Measurements from ENCODE around the gene CCNI2. TPM values are rescaled to one million over a fixed set of nuclear protein-coding genes. Genes with fewer than 3 reads are reported as not detected.
A peak's percentile ranks its signal among the peaks of the same experiment; 100 is the strongest.

The CCNI2 gene
- total and polyA plus RNA-seq, 3 donors from 2014 or later = 1.1 to 4.5 (median 2.7) TPM

- no peaks in the 10 kb centered on the region for H3K4me1 ChIP-seq
- H3K4me3 ChIP-seq = no peak overlapping the region
- no peak overlapping the region for H3K27ac ChIP-seq
- H3K27me3 ChIP-seq = no peaks in the 10 kb centered on the region
- DNase-seq = peak; percentile 8
- WGBS, 2 donors = 96 to 98% methylated on average over 21 of the region's 21 CpGs
- H3K9me3 ChIP-seq = no peaks in the 10 kb centered on the region
- TF ChIP-seq POLR2A (IDR thresholded peaks at IDR 0.05) = no peak
- TF ChIP-seq CTCF (IDR thresholded peaks at IDR 0.05) = no peak
- intact Hi-C loops (cut with DNase I; ENCODE audit: low total_unique reads) = no loop called here
- no peaks in the 10 kb centered on the region for H3K36me3 ChIP-seq (ENCODE audit: low read depth, missing control alignments)
These were observed 13.5 kb downstream of the CCNI2 start for GRCh38 chr5:132760601-132761317.

GRCh38 chr5:132761321-132762240 is 14.4 kb downstream of the CCNI2 start:
- TF ChIP-seq CTCF (IDR thresholded peaks at IDR 0.05) = no peak
- TF ChIP-seq POLR2A (IDR thresholded peaks at IDR 0.05) = no peak
- intact Hi-C loops (cut with DNase I; ENCODE audit: low total_unique reads) = no loop called here
- H3K36me3 ChIP-seq (ENCODE audit: low read depth, missing control alignments) = no peaks in the 10 kb centered on the region
- peak; percentile 8 for DNase-seq
- H3K9me3 ChIP-seq = no peaks in the 10 kb centered on the region
- 93 to 96% methylated on average over 3 to 22 of the region's 22 CpGs for WGBS, 2 donors
- no peak overlapping the region for H3K4me3 ChIP-seq
- H3K27ac ChIP-seq = no peak overlapping the region
- H3K4me1 ChIP-seq = no peaks in the 10 kb centered on the region
- no peaks in the 10 kb centered on the region for H3K27me3 ChIP-seq

- intact Hi-C loops (cut with DNase I; ENCODE audit: low total_unique reads) = no loop called here
- no peak for TF ChIP-seq POLR2A (IDR thresholded peaks at IDR 0.05)
- no peak for TF ChIP-seq CTCF (IDR thresholded peaks at IDR 0.05)
These were observed 15.2 kb downstream of the CCNI2 start for GRCh38 chr5:132762246-132763000.

GRCh38 chr5:132763181-132764036 is 16.2 kb downstream of the CCNI2 start:
- no peak overlapping the region for H3K4me3 ChIP-seq
- no peak overlapping the region for H3K27ac ChIP-seq
- H3K27me3 ChIP-seq = no peaks in the 10 kb centered on the region
- WGBS, 2 donors = 93 to 94% methylated on average over 17 of the region's 17 CpGs
- intact Hi-C loops (cut with DNase I; ENCODE audit: low total_unique reads) = no loop called here
- DNase-seq = peak; percentile 12
- TF ChIP-seq CTCF (IDR thresholded peaks at IDR 0.05) = no peak
- TF ChIP-seq POLR2A (IDR thresholded peaks at IDR 0.05) = no peak
- H3K36me3 ChIP-seq (ENCODE audit: low read depth, missing control alignments) = no peaks in the 10 kb centered on the region
- H3K9me3 ChIP-seq = no peaks in the 10 kb centered on the region
- H3K4me1 ChIP-seq = peaks cover 12% of the 10 kb centered on the region

More at GRCh38 chr5:132762246-132763000, 15.2 kb downstream of the CCNI2 start:
- Histone ChIP-seq H3K36me3 (ENCODE audit: low read depth, missing control alignments) (no peaks in the 10 kb centered on the region), H3K4me3 (no peak overlapping the region), H3K4me1 (peaks cover 5% of the 10 kb centered on the region), H3K27ac (no peak overlapping the region), H3K9me3 (no peaks in the 10 kb centered on the region), H3K27me3 (no peaks in the 10 kb centered on the region)
- WGBS, 2 donors = 91 to 93% methylated on average over 8 to 11 of the region's 11 CpGs
- DNase-seq = peak; percentile 2

Measured in testis (tissue), 3 donors.